GM18867 (cell line): ENCODE measurements around the gene ATP6V0B.

ENCODE experiments used
- ATAC-seq: cut with Tn5 transposase; IDR thresholded peaks from one replicate; pipeline ENCODE4 v1.9.1; 2021; ENCODE audit warnings: mild to moderate bottlenecking, moderate library complexity; ENCODE audit not compliant: unreplicated experiment

ATP6V0B gene

GRCh38 chr1:43945674-43946235 lies 29.0 kb upstream of the ATP6V0B start:
- no peak for ATAC-seq

- peak; percentile 91 for ATAC-seq
Observed at GRCh38 chr1:43946236-43947060, 28.3 kb upstream of the ATP6V0B start, which contains the start of gene IPO13. Gene IPO13 (plus strand): TSS chr1:43946950. CDS start chr1:43947601, 651 bp downstream.

GRCh38 chr1:43947061-43947873 lies 27.5 kb upstream of the ATP6V0B start:
- no peak for ATAC-seq

- no peak for ATAC-seq
Observed at GRCh38 chr1:43947874-43948437, 26.8 kb upstream of the ATP6V0B start.

- ATAC-seq, result no peak
Observed at GRCh38 chr1:43949678-43950077, 25.1 kb upstream of the ATP6V0B start.

- no peak for ATAC-seq
Observed at GRCh38 chr1:43951021-43951985, 23.5 kb upstream of the ATP6V0B start.

- ATAC-seq, result no peak
Observed at GRCh38 chr1:43952731-43953346, 21.9 kb upstream of the ATP6V0B start.

GRCh38 chr1:43953361-43953760 lies 21.4 kb upstream of the ATP6V0B start:
- ATAC-seq, result no peak

- no peak for ATAC-seq
Observed at GRCh38 chr1:43954036-43954435, 20.7 kb upstream of the ATP6V0B start.

- no peak for ATAC-seq
Observed at GRCh38 chr1:43956234-43956633, 18.5 kb upstream of the ATP6V0B start.

- no peak for ATAC-seq
Observed at GRCh38 chr1:43957407-43958040, 17.2 kb upstream of the ATP6V0B start.

GRCh38 chr1:43958351-43959255 lies 16.2 kb upstream of the ATP6V0B start:
- ATAC-seq, result no peak

- ATAC-seq, result no peak
Observed at GRCh38 chr1:43960798-43961197, 14.0 kb upstream of the ATP6V0B start.

- no peak for ATAC-seq
Observed at GRCh38 chr1:43961692-43962091, 13.1 kb upstream of the ATP6V0B start.

- ATAC-seq, result no peak
Observed at GRCh38 chr1:43962324-43962723, 12.4 kb upstream of the ATP6V0B start.

GRCh38 chr1:43963006-43963405 lies 11.8 kb upstream of the ATP6V0B start:
- no peak for ATAC-seq

- no peak for ATAC-seq
Observed at GRCh38 chr1:43963890-43964289, 10.9 kb upstream of the ATP6V0B start.

GRCh38 chr1:43965316-43965715 lies 9.4 kb upstream of the ATP6V0B start:
- no peak for ATAC-seq
